T-cell (primary cell): ENCODE results near the gene TMA7. TPM values are rescaled to one million over a fixed set of nuclear protein-coding genes. Genes with fewer than 3 reads are reported as not detected.

ENCODE experiments used
- ATAC-seq, 4 experiments: fragments of 200-7000 bp in 3 of 4; fragments of 150-1000 bp in 1 of 4; cut with Tn5 transposase; replicated peaks in 1 of 4; 1 replicate in 3 of 4; 2 replicates in 1 of 4; pipeline ENCODE4 v1.10.0; 2021; ENCODE audit warnings: moderate library complexity in 3 of 4, mild to moderate bottlenecking in 2 of 4, moderate number of reproducible peaks in 1 of 4
- CTCF ChIA-PET, 2 donors: fragments of 300-600 bp; sonication (Branson Sonifier 250); formaldehyde crosslinking; loops; one replicate each; lab custom pipeline; 2022; ENCODE audit warnings: antibody characterized with exemption in 2 of 2; lab: Charles Lee
- POLR2A ChIA-PET, 2 donors: fragments of 300-600 bp; sonication (Branson Sonifier 250); formaldehyde crosslinking; loops; one replicate each; lab custom pipeline; 2022; ENCODE audit warnings: antibody characterized with exemption in 2 of 2; lab: Charles Lee
- DNase-seq, 35 experiments: peaks; one replicate each; pipeline versions ENCODE4 v3.0.0 to v3.0.0-alpha.2; 2013 to 2023
- H3K27ac ChIP-seq: one replicate; pipeline ENCODE4 v1.5.1; 2013; ENCODE audit warnings: low read length
- H3K27me3 ChIP-seq, 2 experiments: replicated peaks in 1 of 2; 1 replicate in 1 of 2; 2 replicates in 1 of 2; pipeline versions ENCODE4 v1.6.1 to v1.7.0; 2013; ENCODE audit warnings: low read length in 1 of 2, mixed read lengths in 1 of 2; ENCODE audit not compliant: control insufficient read depth in 2 of 2, insufficient read depth in 2 of 2; ENCODE audit errors: extremely low read depth in 1 of 2
- H3K36me3 ChIP-seq, 2 donors: 1 replicate in 1 of 2; 2 replicates in 1 of 2; pipeline versions ENCODE4 v1.6.1 to v1.7.0; 2013; ENCODE audit warnings: low read length in 1 of 2; ENCODE audit not compliant: control insufficient read depth in 2 of 2, insufficient read depth in 1 of 2; ENCODE audit errors: extremely low read depth in 1 of 2
- H3K4me1 ChIP-seq, 2 experiments: 1 replicate in 1 of 2; 2 replicates in 1 of 2; pipeline versions ENCODE4 v1.6.1 to v1.7.0; 2013; ENCODE audit warnings: low read length in 2 of 2, mixed read lengths in 1 of 2; ENCODE audit not compliant: insufficient read depth in 2 of 2, control insufficient read depth in 1 of 2; ENCODE audit errors: extremely low read depth in 1 of 2
- H3K4me3 ChIP-seq, 2 donors: 1 replicate in 1 of 2; 2 replicates in 1 of 2; pipeline versions ENCODE4 v1.5.1 to v1.7.0; 2013; ENCODE audit warnings: mild to moderate bottlenecking in 2 of 2, low read length in 1 of 2, moderate library complexity in 1 of 2; ENCODE audit not compliant: control insufficient read depth in 1 of 2; ENCODE audit errors: extremely low read depth in 1 of 2
- H3K9me3 ChIP-seq: 2 replicates; pipeline ENCODE4 v1.7.0; 2013
- H3K27ac Mint-ChIP-seq, 2 donors: one replicate each; pipeline ENCODE4 v1.8.0; 2020 to 2021; ENCODE audit warnings: mild to moderate bottlenecking in 2 of 2, mixed read lengths in 2 of 2
- H3K27me3 Mint-ChIP-seq, 2 donors: one replicate each; pipeline ENCODE4 v1.8.0; 2021 to 2022; ENCODE audit warnings: mixed read lengths in 2 of 2
- H3K36me3 Mint-ChIP-seq: one replicate; pipeline ENCODE4 v1.8.0; 2021; ENCODE audit warnings: mixed read lengths
- H3K4me1 Mint-ChIP-seq, 3 donors: one replicate each; pipeline ENCODE4 v1.8.0; 2020 to 2022; ENCODE audit warnings: mixed read lengths in 3 of 3, mild to moderate bottlenecking in 1 of 3
- H3K4me3 Mint-ChIP-seq, 3 donors: one replicate each; pipeline ENCODE4 v1.8.0; 2020 to 2022; ENCODE audit warnings: mild to moderate bottlenecking in 3 of 3, mixed read lengths in 3 of 3, moderate library complexity in 3 of 3
- H3K9me3 Mint-ChIP-seq, 3 donors: one replicate each; pipeline ENCODE4 v1.8.0; 2020 to 2022; ENCODE audit warnings: mixed read lengths in 3 of 3
- WGBS: methylation state at CpG from one replicate; pipeline ENCODE4 v1.1.5; 2013; ENCODE audit warnings: missing lambda C conversion rate; ENCODE audit not compliant: insufficient coverage; 5-methylcytosine and 5-hydroxymethylcytosine counted together
- total RNA-seq, 35 experiments: library from RNA in 6 of 35; stranded (reverse) in 6 of 35; fragments of 120-200 nt in 1 of 35; gene quantifications; one replicate each; pipeline versions ENCODE4 v1.2.1 to v1.2.4 and lab custom pipeline; 2013 to 2026

The TMA7 gene
- total RNA-seq, 5 donors from 2014 or later (not counting 1 experiment from before 2014, with no cell fraction given) = 216 to 245 (median 229) TPM

GRCh38 chr3:48446043-48446424 lies 6.0 kb downstream of the TMA7 start:
- Mint-ChIP-seq H3K9me3 (no peaks in the 10 kb centered on the region), H3K4me3 (peak overlapping the region; percentile 76 to 97 (median 84)), H3K36me3 (peaks cover 7% of the 10 kb centered on the region), H3K27me3 (no peaks in the 10 kb centered on the region), H3K27ac (peak overlapping the region; percentile 85 to 86), H3K4me1 (peaks cover 44 to 52% (median 47%) of the 10 kb centered on the region in 3 donors)
- no peaks in the 10 kb centered on the region for H3K27me3 ChIP-seq
- H3K4me3 ChIP-seq = peak overlapping the region; percentile 83 to 90
- 23% methylated on average over 4 of the region's 6 CpGs for WGBS
- peaks cover 20 to 36% of the 10 kb centered on the region in 2 experiments for H3K4me1 ChIP-seq
- peak overlapping the region; percentile 74 for H3K27ac ChIP-seq
- ATAC-seq = peak in 2 of 4 experiments; percentile 6
- ChIA-PET POLR2A (interaction anchor here in 1 of 2 donors (0.6 kb wide), 1 partner anchor 145 kb away, joined by 4 read pairs; the partner anchor contains the start of gene NME6), CTCF (interaction anchor here (0.5 to 2.4 kb wide), 6 partner anchors 10 to 62 kb away, joined by 3 to 27 read pairs (median 4); no protein-coding TSS in a partner anchor)
- no peak for DNase-seq
- peaks cover 7 to 34% of the 10 kb centered on the region in 2 donors for H3K36me3 ChIP-seq
- no peaks in the 10 kb centered on the region for H3K9me3 ChIP-seq

DNA sequence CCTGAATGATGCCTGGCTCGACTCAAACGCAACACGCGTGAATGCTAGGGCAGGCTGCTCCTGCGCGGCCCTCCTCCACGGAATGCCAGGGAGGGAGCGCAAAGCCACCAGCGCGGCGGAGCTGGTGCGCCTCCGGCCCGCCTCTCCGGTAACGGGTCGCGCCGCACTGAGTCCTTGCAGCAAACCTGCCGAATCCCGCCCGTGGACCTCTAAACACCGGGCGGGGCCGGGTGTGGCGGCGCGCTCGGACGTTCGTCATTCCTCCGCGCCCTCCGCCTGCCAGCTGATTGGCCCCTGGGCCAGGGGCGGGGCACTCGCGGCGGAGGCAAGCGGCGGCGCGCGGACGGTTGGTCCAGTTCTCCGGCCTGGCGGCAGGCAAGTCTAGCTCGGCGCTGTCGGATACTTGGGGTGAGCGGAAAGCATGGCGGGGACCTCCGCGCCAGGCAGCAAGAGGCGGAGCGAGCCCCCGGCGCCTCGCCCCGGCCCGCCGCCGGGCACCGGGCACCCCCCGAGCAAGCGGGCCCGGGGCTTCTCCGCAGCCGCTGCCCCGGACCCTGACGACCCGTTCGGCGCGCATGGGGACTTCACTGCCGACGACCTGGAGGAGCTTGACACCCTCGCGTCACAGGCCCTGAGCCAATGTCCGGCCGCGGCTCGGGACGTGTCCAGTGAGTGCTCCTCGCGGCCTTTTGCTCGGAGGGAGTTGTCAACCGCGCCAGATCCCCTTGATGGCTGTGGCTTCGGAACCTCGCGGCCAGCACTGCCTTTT lies 6.6 kb downstream of the TMA7 start, which contains the start of gene ATRIP:
ATRIP (plus strand) TSS at position 313 of the 769 bp plus-strand sequence; CDS start at position 422, 109 bp downstream.
- peak within 1 kb of the TSS; percentile 74 for H3K27ac ChIP-seq
- ChIA-PET POLR2A (interaction anchor here in 1 of 2 donors (0.6 kb wide), 1 partner anchor 146 kb away, joined by 4 read pairs; the partner anchor contains the start of gene NME6), CTCF (interaction anchor here (0.5 to 2.4 kb wide), 5 partner anchors 10 to 62 kb away, joined by 3 to 27 read pairs (median 3); no protein-coding TSS in a partner anchor)
- DNase-seq (peak; percentile 60 to 91 (median 77)), ATAC-seq (peak; percentile 98)
- H3K36me3 Mint-ChIP-seq = peaks cover 7% of the 10 kb centered on the region
- peak within 1 kb of the TSS; percentile 83 to 97 (median 84) for H3K4me3 Mint-ChIP-seq
- no peaks in the 10 kb centered on the region for H3K9me3 Mint-ChIP-seq
- peaks cover 16 to 30% of the 10 kb centered on the region in 2 experiments for H3K4me1 ChIP-seq
- under 1% methylated on average over 91 of the region's 91 CpGs for WGBS
- peak within 1 kb of the TSS; percentile 83 to 90 for H3K4me3 ChIP-seq
- no peaks in the 10 kb centered on the region for H3K9me3 ChIP-seq
- peaks cover 39 to 49% (median 45%) of the 10 kb centered on the region in 3 donors for H3K4me1 Mint-ChIP-seq
- H3K27me3 ChIP-seq = no peaks in the 10 kb centered on the region
- H3K27ac Mint-ChIP-seq = peak within 1 kb of the TSS; percentile 85 to 86
- peaks cover 10 to 35% of the 10 kb centered on the region in 2 donors for H3K36me3 ChIP-seq
- H3K27me3 Mint-ChIP-seq = no peaks in the 10 kb centered on the region

DNA sequence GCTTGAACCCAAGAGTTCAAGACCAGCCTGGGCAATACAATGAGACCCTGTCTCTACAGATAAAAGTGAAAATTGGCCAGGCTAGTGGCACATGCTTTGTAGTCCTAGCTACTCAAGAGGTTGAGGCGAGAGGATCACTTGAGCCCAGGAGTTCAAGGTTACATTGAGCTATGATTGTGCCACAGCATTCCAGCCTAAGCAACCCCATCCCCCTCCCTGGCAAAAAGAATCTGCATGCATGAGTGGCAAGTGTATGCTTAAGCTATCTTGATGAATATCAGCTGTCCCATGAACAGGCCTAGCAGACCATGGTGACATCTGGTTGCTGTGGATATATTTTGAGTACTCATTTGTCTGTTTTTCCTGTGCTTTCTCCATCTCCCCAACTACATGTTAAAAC lies 11.2 kb downstream of the TMA7 start:
- Mint-ChIP-seq H3K36me3 (peaks cover 27% of the 10 kb centered on the region), H3K9me3 (no peaks in the 10 kb centered on the region), H3K27me3 (no peaks in the 10 kb centered on the region), H3K4me1 (peaks cover 24 to 28% (median 24%) of the 10 kb centered on the region in 3 donors), H3K27ac (peak overlapping the region in 1 of 2 donors; percentile 1), H3K4me3 (no peak overlapping the region)
- ATAC-seq (no peak), DNase-seq (no peak)
- ChIA-PET POLR2A (no interaction called here), CTCF (interaction anchor here (0.6 to 1.4 kb wide), 2 partner anchors 15 to 51 kb away, joined by 4 to 7 read pairs; no protein-coding TSS in a partner anchor)
- Histone ChIP-seq H3K27ac (no peak overlapping the region), H3K9me3 (no peaks in the 10 kb centered on the region), H3K4me1 (peaks cover 8 to 12% of the 10 kb centered on the region in 2 experiments), H3K27me3 (no peaks in the 10 kb centered on the region), H3K36me3 (peaks cover 12 to 40% of the 10 kb centered on the region in 2 donors), H3K4me3 (no peak overlapping the region)
- WGBS = 100% methylated on average over 1 of the region's 1 CpG

- Mint-ChIP-seq H3K27me3 (no peaks in the 10 kb centered on the region), H3K9me3 (no peaks in the 10 kb centered on the region), H3K4me3 (no peak overlapping the region), H3K36me3 (peaks cover 38% of the 10 kb centered on the region), H3K27ac (no peak overlapping the region), H3K4me1 (peaks cover 4 to 7% (median 7%) of the 10 kb centered on the region in 3 donors)
- POLR2A ChIA-PET = interaction anchor here in 1 of 2 donors (0.6 kb wide), 1 partner anchor 41 kb away, joined by 4 read pairs; no protein-coding TSS in a partner anchor
- H3K36me3 ChIP-seq = peaks cover 6 to 67% of the 10 kb centered on the region in 2 donors
- DNase-seq (no peak), ATAC-seq (no peak)
- H3K9me3 ChIP-seq = no peaks in the 10 kb centered on the region
- H3K4me3 ChIP-seq = no peak overlapping the region
- CTCF ChIA-PET = interaction anchor here (0.7 to 3.0 kb wide), 2 partner anchors 20 to 1591 kb away, joined by 5 to 16 read pairs; no protein-coding TSS in a partner anchor
- WGBS = no CpG with 5 or more reads among the region's 1 CpG
- H3K27ac ChIP-seq = no peak overlapping the region
- no peaks in the 10 kb centered on the region for H3K4me1 ChIP-seq
- no peaks in the 10 kb centered on the region for H3K27me3 ChIP-seq
Measured at GRCh38 chr3:48456456-48456855, 16.4 kb downstream of the TMA7 start.

GRCh38 chr3:48459331-48459730 lies 19.3 kb downstream of the TMA7 start:
- H3K36me3 ChIP-seq = peaks cover 0 to 45% of the 10 kb centered on the region in 2 donors
- no peaks in the 10 kb centered on the region for H3K9me3 Mint-ChIP-seq
- H3K4me1 ChIP-seq = no peaks in the 10 kb centered on the region
- CTCF ChIA-PET = no interaction called here
- H3K4me3 ChIP-seq = no peak overlapping the region
- H3K9me3 ChIP-seq = no peaks in the 10 kb centered on the region
- 100% methylated on average over 1 of the region's 3 CpGs for WGBS
- POLR2A ChIA-PET = no interaction called here
- peaks cover 4 to 7% (median 5%) of the 10 kb centered on the region in 3 donors for H3K4me1 Mint-ChIP-seq
- DNase-seq = no peak
- H3K27me3 Mint-ChIP-seq = no peaks in the 10 kb centered on the region
- no peak overlapping the region for H3K27ac Mint-ChIP-seq
- H3K27me3 ChIP-seq = no peaks in the 10 kb centered on the region
- H3K4me3 Mint-ChIP-seq = no peak overlapping the region
- ATAC-seq = no peak
- peaks cover 20% of the 10 kb centered on the region for H3K36me3 Mint-ChIP-seq
- no peak overlapping the region for H3K27ac ChIP-seq

- H3K27me3 Mint-ChIP-seq = no peaks in the 10 kb centered on the region
- peaks cover 14% of the 10 kb centered on the region for H3K36me3 Mint-ChIP-seq
- Histone ChIP-seq H3K4me3 (no peak overlapping the region), H3K27ac (no peak overlapping the region), H3K4me1 (peaks cover 0 to 5% of the 10 kb centered on the region in 2 experiments), H3K27me3 (no peaks in the 10 kb centered on the region), H3K9me3 (no peaks in the 10 kb centered on the region), H3K36me3 (peaks cover 0 to 39% of the 10 kb centered on the region in 2 donors)
- DNase-seq = no peak
- ChIA-PET CTCF (no interaction called here), POLR2A (no interaction called here)
- peaks cover 4 to 7% (median 5%) of the 10 kb centered on the region in 3 donors for H3K4me1 Mint-ChIP-seq
- no peaks in the 10 kb centered on the region for H3K9me3 Mint-ChIP-seq
- no peak for ATAC-seq
- WGBS = 94% methylated on average over 6 of the region's 7 CpGs
- H3K4me3 Mint-ChIP-seq = no peak overlapping the region
- H3K27ac Mint-ChIP-seq = peak overlapping the region in 1 of 2 donors; percentile 22
Measured at GRCh38 chr3:48459773-48460516, 19.9 kb downstream of the TMA7 start.
